NOMO-1 (cell line): ENCODE results near the gene TPSAB1.
"Not testable (repeated sequence)": the region's sequence is repeated elsewhere in the genome, so short reads cannot be mapped to it uniquely, and the experiment has no call there.

ENCODE experiments used
- DNase-seq, 2 experiments: peaks; one replicate each; lab custom pipeline; 2025; ENCODE audit not compliant: unreplicated experiment in 2 of 2; lab: John Stamatoyannopoulos, UW

TPSAB1 gene

DNA sequence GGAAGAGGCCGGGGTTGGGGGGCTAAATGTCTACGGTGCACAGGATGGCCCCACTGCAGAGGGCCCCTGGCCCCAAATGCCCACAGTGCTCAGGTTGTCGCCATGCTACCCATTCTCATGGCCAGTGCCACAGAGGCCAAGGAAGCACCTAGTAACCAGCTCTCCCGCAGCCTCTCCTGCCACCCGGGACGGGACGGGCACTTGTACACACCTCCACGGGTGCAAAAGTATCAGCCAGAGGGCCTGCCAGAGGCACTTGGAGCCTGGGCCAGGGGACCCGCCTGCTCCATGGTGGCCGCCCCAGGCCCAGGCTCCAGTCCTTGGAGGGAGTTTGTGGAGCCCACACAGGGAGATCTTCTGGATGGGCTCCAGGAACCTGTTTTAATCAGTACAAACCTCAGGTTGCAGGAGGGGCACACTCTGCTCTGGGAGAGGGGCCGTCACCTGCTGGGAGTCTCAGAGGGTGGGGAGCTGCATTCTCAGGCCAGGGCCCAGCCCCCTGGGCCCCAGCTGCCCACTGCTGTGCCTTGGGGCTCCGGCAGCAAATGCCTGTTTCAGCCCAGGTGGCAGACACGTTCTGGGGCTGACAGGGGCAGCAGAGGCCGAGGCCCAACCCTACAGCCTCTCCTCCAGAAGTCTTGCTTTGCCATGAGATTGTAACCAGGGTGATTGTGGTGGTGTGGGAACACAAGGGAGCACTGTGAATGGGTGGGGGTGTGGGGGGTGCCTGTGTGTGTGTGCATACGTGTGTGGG is 23.3 kb downstream of the TPSAB1 start:
- no peak for DNase-seq

DNA sequence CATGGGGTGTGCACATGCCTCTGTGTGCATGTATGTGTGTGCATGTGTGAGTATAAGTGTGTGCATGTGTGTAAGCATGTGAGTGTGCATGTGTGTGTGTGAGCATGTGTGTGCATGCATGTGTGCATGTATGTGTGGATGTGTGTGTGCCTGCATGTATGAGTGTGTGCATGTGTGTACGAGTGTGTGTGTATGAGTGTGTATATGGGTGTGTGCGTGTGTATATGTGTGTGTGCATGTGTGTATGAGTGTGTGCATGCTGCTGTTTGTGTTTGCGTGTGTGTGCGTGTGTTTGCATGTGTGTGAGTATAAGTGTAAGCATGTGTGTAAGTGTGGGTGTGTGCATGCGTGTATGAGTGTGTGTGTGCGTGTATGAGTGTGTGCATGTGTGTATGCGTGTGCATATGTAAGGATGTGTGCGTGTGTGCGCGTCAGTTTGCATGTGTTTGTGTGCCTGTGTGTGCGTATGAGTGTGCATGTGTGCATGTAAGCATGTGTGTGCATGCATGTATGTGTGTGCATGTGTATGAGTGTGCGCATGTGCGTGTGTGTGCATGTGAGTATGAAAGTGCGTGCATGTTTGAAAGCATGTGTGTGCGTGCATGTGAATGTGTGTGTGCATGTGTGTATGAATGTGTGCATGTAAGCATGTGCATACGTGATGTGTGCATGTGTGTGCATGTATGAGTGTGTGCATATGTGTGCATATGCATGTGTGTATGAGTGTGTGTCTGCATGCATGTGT is 24.0 kb downstream of the TPSAB1 start:
- no peak for DNase-seq

GRCh38 chr16:1265090-1265630 is 24.7 kb downstream of the TPSAB1 start:
- no peak for DNase-seq

- DNase-seq = no peak
Observed at GRCh38 chr16:1265826-1266225, 25.3 kb downstream of the TPSAB1 start.

- DNase-seq = not testable (repeated sequence)
Observed at GRCh38 chr16:1269418-1269817, 28.9 kb downstream of the TPSAB1 start.

GRCh38 chr16:1271380-1271723 is 30.8 kb downstream of the TPSAB1 start:
- no peak for DNase-seq

- DNase-seq = not testable (repeated sequence)
Observed at GRCh38 chr16:1271724-1272413, 31.4 kb downstream of the TPSAB1 start.

DNA sequence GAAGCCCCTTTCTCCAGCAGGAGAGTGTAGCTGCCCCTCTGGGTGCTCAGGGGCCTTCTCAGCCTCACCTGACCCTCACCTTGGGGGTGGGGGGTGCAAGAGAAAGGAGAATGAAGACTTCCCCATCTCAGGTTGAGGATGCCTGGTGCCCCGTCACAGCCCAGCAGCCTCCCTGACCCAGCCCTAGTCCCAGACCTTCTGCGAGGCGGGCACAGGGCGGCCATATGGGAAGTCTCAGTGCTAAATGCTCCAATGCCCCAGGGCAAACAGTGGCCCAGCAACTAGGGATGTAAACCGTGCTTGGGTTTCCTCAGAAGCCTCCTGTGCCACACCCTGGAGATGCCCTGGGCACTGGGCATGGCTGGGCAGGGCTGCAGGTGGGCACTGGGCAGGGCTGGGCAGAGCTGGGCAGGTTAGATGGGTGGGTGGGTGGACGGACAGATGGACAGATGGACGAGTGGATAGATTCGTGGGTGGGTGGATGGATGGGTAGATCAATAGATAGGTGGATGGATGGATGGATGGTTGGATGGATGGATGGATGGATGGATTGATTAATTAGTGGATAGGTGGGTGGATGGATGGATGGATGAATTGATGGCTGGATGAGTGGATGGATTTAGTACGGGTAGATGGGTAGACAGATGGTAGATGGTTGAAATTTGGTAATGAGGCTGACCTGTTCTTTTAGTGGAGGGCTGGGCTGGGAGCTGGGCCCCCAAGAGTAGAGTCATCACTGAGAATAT is 32.1 kb downstream of the TPSAB1 start:
- DNase-seq = no peak

DNA sequence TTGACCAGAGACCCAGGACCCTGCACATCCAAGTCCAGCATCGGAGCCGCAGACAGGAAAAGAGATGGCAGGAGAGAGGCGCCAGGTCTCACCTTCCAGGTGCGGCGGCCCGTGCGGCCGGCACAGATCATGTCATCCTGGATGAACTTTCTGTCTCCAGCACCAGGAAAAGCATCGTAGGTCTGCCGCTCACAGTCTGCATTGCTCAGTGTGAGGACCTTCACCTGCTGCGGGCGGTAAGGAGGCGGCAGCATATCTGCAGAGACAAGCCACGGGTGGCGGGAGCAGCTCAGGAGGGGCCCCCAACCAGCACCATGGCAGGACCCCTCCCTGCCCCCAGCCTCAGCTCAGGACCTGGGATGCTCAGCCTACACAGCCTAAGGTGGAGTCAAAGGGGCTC is 33.3 kb downstream of the TPSAB1 start:
- no peak for DNase-seq

DNA sequence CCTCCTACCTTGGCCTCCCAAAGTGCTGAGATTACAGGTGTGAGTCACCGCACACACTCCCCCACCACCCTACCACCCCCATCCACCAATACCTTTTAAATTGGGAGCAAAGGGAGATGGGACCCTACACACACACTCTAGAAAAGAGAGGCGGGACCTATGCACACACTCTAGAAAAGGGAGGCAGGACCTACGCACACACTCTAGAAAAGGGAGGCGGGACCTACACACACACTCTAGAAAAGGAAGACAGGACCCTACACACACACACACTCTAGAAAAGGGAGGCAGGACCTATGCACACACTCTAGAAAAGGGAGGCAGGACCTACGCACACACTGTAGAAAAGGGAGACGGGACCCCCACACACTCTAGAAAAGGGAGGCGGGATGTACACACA is 34.3 kb downstream of the TPSAB1 start:
- no peak for DNase-seq

- no peak for DNase-seq
Observed at GRCh38 chr16:1275791-1276579, 35.5 kb downstream of the TPSAB1 start.

GRCh38 chr16:1276580-1276878 is 36.0 kb downstream of the TPSAB1 start:
- DNase-seq = no peak

- DNase-seq = no peak
Observed at GRCh38 chr16:1277151-1277598, 36.7 kb downstream of the TPSAB1 start.

DNA sequence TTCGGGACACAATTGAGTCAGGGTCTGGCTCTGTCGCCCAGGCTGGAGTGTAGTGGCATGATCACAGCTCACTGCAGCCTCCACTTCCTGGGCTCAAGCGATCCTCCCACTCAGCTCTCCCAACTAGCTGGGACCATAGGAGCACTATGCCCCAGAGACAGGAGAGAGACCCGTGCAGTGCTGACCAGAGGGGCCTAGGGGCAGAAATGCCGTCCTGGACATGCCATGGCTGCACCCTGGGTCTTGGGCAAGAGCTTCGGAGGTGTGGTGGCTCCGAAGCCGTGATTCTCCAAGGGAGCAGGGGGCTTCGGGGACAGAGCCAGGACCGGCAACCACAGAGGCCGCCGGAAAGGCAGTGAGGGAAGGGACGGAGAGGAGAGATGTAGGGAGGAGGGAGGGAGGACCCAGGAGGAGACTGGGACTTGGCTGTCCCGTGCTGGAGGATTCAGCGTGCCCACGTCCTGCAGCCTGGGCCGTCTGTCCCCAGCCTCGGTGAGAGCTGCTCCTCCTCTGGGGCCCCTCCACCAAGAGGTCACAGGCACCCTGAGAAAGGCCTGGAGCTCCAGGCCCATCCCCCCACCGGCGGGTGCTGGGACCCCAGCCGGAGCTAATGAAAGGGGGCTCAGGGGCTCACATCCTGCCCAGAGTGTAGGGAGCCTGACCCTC is 37.2 kb downstream of the TPSAB1 start:
- no peak for DNase-seq

DNA sequence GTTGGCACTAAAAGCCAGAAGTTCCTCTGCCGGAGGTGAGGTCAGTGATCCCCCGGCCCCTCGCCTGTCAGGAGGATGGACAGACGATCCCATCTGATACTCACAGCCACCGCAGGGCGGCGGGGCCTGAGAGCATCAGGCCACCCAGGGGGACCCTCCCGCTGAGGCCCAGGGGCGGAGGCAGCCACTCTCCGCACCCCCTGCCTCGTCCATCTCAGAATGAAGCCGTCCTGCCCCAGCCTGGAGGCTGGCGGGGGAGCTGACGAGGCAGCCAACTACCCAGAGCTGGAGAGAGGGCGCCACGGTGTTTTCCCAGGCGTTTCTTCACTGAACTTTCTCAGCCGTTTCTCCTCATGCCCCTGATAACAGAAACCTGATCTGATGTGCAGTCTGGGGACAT is 38.0 kb downstream of the TPSAB1 start:
- DNase-seq = no peak

GRCh38 chr16:1279081-1279944 is 38.8 kb downstream of the TPSAB1 start:
- no peak for DNase-seq

- no peak for DNase-seq
Observed at GRCh38 chr16:1279945-1280589, 39.6 kb downstream of the TPSAB1 start.

DNA sequence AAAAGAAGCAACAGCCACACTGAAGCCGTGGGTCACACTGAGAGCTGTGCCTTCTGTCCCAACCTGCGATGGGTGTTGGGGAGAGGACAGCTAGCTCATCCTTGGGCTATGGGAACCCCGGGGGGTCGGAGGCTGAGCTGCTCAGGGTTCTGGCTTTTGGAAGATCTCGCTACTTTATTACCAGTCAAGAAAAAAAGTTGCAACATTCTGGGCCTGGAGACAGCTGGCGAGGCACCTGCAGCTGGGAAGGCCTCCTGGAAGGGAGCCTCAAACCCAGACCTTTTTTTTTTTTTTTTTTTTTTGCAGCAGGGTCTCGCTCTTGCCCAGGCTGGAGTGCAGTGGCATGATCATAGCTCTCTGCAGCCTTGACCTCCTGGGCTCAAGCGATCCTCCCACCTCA is 40.3 kb downstream of the TPSAB1 start:
- no peak for DNase-seq
